ENCODE data around the gene BMP5. TPM values are rescaled to one million over a fixed set of nuclear protein-coding genes. Genes with fewer than 3 reads are reported as not detected.

Gene BMP5
- polyA plus RNA-seq, 1 donor from 2014 or later, result 0.14 TPM

GRCh38 chr6:55734256-55734655 lies 141.1 kb downstream of the BMP5 start:
- Histone ChIP-seq H3K9me3 (ENCODE audit: low read length) (no peaks in the 10 kb centered on the region), H3K79me2 (replicated peaks; ENCODE audit: insufficient read depth, low read length) (no peaks in the 10 kb centered on the region), H3K27me3 (ENCODE audit: insufficient read depth, low read depth, low read length) (no peaks in the 10 kb centered on the region), H3K4me2 (ENCODE audit: low read length) (no peak overlapping the region), H2AFZ (ENCODE audit: low read depth, low read length) (no peak overlapping the region), H3K9me2 (ENCODE audit: insufficient read depth, low read length) (no peaks in the 10 kb centered on the region), H3K36me3 (ENCODE audit: insufficient read depth, low read length) (no peaks in the 10 kb centered on the region), H3K27ac (ENCODE audit: low read length) (no peak overlapping the region), H3F3A (ENCODE audit: insufficient read depth, low read length, poor library complexity, severe bottlenecking) (no peaks in the 10 kb centered on the region), H3K4me3 (ENCODE audit: low read length) (no peak overlapping the region), H4K20me1 (ENCODE audit: insufficient read depth) (no peaks in the 10 kb centered on the region), H3K9ac (ENCODE audit: low read length) (no peak overlapping the region)
- TF ChIP-seq RAD21 (conservative IDR thresholded peaks at IDR 0.05) (no peak), POLR2AphosphoS5 (IDR thresholded peaks at IDR 0.05) (no peak), CTCF (IDR thresholded peaks at IDR 0.05; ENCODE audit: poor library complexity, severe bottlenecking) (no peak), REST (IDR thresholded peaks at IDR 0.05; ENCODE audit: borderline replicate concordance) (no peak), SMC3 (conservative IDR thresholded peaks at IDR 0.05; ENCODE audit: poor library complexity) (no peak), MXI1 (conservative IDR thresholded peaks at IDR 0.05; ENCODE audit: poor library complexity, severe bottlenecking) (no peak), EZH2 (IDR thresholded peaks at IDR 0.05; ENCODE audit: borderline replicate concordance, insufficient read depth, low read length, poor library complexity, severe bottlenecking) (no peak), EP300 (conservative IDR thresholded peaks at IDR 0.05; ENCODE audit: poor library complexity, severe bottlenecking) (no peak), TAF1 (IDR thresholded peaks at IDR 0.05; ENCODE audit: low read depth) (no peak)

- Histone ChIP-seq H3K9me3 (ENCODE audit: low read length) (no peaks in the 10 kb centered on the region), H3K4me2 (ENCODE audit: low read length) (no peak overlapping the region), H3K4me3 (ENCODE audit: low read length) (no peak overlapping the region), H3K9ac (ENCODE audit: low read length) (no peak overlapping the region), H3F3A (ENCODE audit: insufficient read depth, low read length, poor library complexity, severe bottlenecking) (no peaks in the 10 kb centered on the region), H3K36me3 (ENCODE audit: insufficient read depth, low read length) (no peaks in the 10 kb centered on the region), H2AFZ (ENCODE audit: low read depth, low read length) (no peak overlapping the region), H3K79me2 (replicated peaks; ENCODE audit: insufficient read depth, low read length) (no peaks in the 10 kb centered on the region), H3K9me2 (ENCODE audit: insufficient read depth, low read length) (no peaks in the 10 kb centered on the region), H3K27me3 (ENCODE audit: insufficient read depth, low read depth, low read length) (no peaks in the 10 kb centered on the region), H4K20me1 (ENCODE audit: insufficient read depth) (no peaks in the 10 kb centered on the region), H3K27ac (ENCODE audit: low read length) (no peak overlapping the region)
- TF ChIP-seq SMC3 (conservative IDR thresholded peaks at IDR 0.05; ENCODE audit: poor library complexity) (no peak), TAF1 (IDR thresholded peaks at IDR 0.05; ENCODE audit: low read depth) (no peak)
These were observed 145.7 kb downstream of the BMP5 start for GRCh38 chr6:55729665-55730064.

GRCh38 chr6:55726144-55726543 lies 149.2 kb downstream of the BMP5 start:
- Histone ChIP-seq H3K27me3 (ENCODE audit: insufficient read depth, low read depth, low read length) (no peaks in the 10 kb centered on the region), H3K4me3 (ENCODE audit: low read length) (no peak overlapping the region), H3K27ac (ENCODE audit: low read length) (no peak overlapping the region), H3K79me2 (replicated peaks; ENCODE audit: insufficient read depth, low read length) (no peaks in the 10 kb centered on the region), H3F3A (ENCODE audit: insufficient read depth, low read length, poor library complexity, severe bottlenecking) (no peaks in the 10 kb centered on the region), H3K9ac (ENCODE audit: low read length) (no peak overlapping the region), H3K9me2 (ENCODE audit: insufficient read depth, low read length) (no peaks in the 10 kb centered on the region), H3K36me3 (ENCODE audit: insufficient read depth, low read length) (no peaks in the 10 kb centered on the region), H3K4me2 (ENCODE audit: low read length) (no peak overlapping the region), H3K9me3 (ENCODE audit: low read length) (no peaks in the 10 kb centered on the region), H2AFZ (ENCODE audit: low read depth, low read length) (no peak overlapping the region), H4K20me1 (ENCODE audit: insufficient read depth) (no peaks in the 10 kb centered on the region)
- TF ChIP-seq CTCF (IDR thresholded peaks at IDR 0.05; ENCODE audit: poor library complexity, severe bottlenecking) (no peak), REST (IDR thresholded peaks at IDR 0.05; ENCODE audit: borderline replicate concordance) (no peak), TAF1 (IDR thresholded peaks at IDR 0.05; ENCODE audit: low read depth) (no peak), EP300 (conservative IDR thresholded peaks at IDR 0.05; ENCODE audit: poor library complexity, severe bottlenecking) (no peak), MXI1 (conservative IDR thresholded peaks at IDR 0.05; ENCODE audit: poor library complexity, severe bottlenecking) (no peak), POLR2AphosphoS5 (IDR thresholded peaks at IDR 0.05) (no peak), SMC3 (conservative IDR thresholded peaks at IDR 0.05; ENCODE audit: poor library complexity) (no peak), EZH2 (IDR thresholded peaks at IDR 0.05; ENCODE audit: borderline replicate concordance, insufficient read depth, low read length, poor library complexity, severe bottlenecking) (no peak), RAD21 (conservative IDR thresholded peaks at IDR 0.05) (no peak)
